ENCODE data around the gene MSMP.

DNA sequence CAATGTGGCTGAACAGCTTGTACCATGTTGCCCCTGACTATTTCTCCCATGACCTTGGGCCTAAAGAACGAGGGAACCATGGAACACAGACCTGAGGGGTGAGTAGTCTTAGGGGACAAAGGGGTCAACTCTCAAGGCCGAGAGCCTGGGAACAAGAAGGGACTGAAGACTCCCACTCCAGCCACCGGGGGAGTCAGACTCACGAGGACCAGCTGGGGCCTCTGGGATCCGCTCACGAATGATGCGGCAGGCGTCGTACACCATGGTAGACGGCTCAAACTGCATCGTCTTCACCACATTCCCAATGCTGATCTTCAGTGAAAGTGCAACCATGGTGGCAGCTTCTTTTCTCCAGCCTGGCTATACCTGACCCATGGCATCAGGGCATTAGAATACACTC is 28.7 kb downstream of the MSMP start:
- TF ChIP-seq, protein P1, sequence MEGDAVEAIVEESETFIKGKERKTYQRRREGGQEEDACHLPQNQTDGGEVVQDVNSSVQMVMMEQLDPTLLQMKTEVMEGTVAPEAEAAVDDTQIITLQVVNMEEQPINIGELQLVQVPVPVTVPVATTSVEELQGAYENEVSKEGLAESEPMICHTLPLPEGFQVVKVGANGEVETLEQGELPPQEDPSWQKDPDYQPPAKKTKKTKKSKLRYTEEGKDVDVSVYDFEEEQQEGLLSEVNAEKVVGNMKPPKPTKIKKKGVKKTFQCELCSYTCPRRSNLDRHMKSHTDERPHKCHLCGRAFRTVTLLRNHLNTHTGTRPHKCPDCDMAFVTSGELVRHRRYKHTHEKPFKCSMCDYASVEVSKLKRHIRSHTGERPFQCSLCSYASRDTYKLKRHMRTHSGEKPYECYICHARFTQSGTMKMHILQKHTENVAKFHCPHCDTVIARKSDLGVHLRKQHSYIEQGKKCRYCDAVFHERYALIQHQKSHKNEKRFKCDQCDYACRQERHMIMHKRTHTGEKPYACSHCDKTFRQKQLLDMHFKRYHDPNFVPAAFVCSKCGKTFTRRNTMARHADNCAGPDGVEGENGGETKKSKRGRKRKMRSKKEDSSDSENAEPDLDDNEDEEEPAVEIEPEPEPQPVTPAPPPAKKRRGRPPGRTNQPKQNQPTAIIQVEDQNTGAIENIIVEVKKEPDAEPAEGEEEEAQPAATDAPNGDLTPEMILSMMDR (IDR thresholded peaks at IDR 0.05): no peak
- no peak for TF ChIP-seq EZH2 (IDR thresholded peaks at IDR 0.05)
- TF ChIP-seq EZH2phosphoT487 (IDR thresholded peaks at IDR 0.05): no peak

Data from neural progenitor cell (in vitro differentiated cells).